Neural crest cell (in vitro differentiated cells): Measurements from ENCODE around the gene DMGDH. TPM values are rescaled to one million over a fixed set of nuclear protein-coding genes. Genes with fewer than 3 reads are reported as not detected.

Experiments
- DNase-seq: peaks from one replicate; pipeline ENCODE4 v3.0.0; 2021; ENCODE audit warnings: low read depth, mixed read lengths, low spot score
- H3K27ac Mint-ChIP-seq: one replicate; pipeline ENCODE4 v1.8.0; 2021; ENCODE audit warnings: mild to moderate bottlenecking, mixed read lengths; ENCODE audit not compliant: unreplicated experiment
- H3K27me3 Mint-ChIP-seq: 2 replicates; pipeline ENCODE4 v1.8.0; 2021; ENCODE audit warnings: low read depth, mild to moderate bottlenecking, mixed read lengths
- H3K36me3 Mint-ChIP-seq: 2 replicates; pipeline ENCODE4 v1.8.0; 2021; ENCODE audit warnings: low read depth, mild to moderate bottlenecking, mixed read lengths
- H3K4me1 Mint-ChIP-seq: 2 replicates; pipeline ENCODE4 v1.8.0; 2021; ENCODE audit warnings: mixed read lengths
- H3K4me3 Mint-ChIP-seq: one replicate; pipeline ENCODE4 v1.8.0; 2021; ENCODE audit warnings: mild to moderate bottlenecking, mixed read lengths
- H3K9me3 Mint-ChIP-seq: 2 replicates; pipeline ENCODE4 v1.8.0; 2021; ENCODE audit warnings: mixed read lengths
- CTCF ChIP-seq: fragments of 200-600 bp; sonication (generic); conservative IDR thresholded peaks from 2 replicates; pipeline ENCODE4 v1.5.0; 2021; ENCODE audit warnings: antibody characterized with exemption, mild to moderate bottlenecking
- total RNA-seq: library from RNA; stranded (reverse); gene quantifications from 2 replicates; pipeline ENCODE4 v1.2.1, GENCODE V29; 2021

The DMGDH gene
- total RNA-seq, 1 donor from 2014 or later, result not detected

- TF ChIP-seq CTCF, result no peak
- peaks cover 2% of the 10 kb centered on the region for H3K9me3 Mint-ChIP-seq
- no peaks in the 10 kb centered on the region for H3K36me3 Mint-ChIP-seq
- H3K4me1 Mint-ChIP-seq, result no peaks in the 10 kb centered on the region
- DNase-seq, result no peak
- H3K27ac Mint-ChIP-seq, result no peak overlapping the region
- no peaks in the 10 kb centered on the region for H3K27me3 Mint-ChIP-seq
- H3K4me3 Mint-ChIP-seq, result no peak overlapping the region
These were observed 73.9 kb downstream of the DMGDH start for GRCh38 chr5:78995521-78996007.

DNA sequence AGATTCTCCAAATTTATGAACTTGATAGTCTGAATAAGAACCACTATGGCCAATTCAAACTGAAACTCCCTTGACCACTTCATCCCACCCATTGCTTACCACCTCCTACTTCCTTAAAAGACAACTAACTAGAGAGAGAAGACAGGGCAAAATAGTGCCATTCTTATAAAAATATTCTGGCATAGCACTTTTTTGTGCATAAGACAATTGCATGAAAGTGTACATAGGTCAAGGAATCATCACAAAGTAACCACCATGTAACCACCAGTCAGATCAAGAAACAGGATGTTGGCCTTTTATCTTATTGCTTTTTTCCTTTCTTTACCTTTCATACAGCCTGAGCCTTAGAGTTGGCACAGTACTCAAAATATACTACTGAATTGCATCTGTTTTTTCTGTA is 76.3 kb downstream of the DMGDH start:
- Mint-ChIP-seq H3K36me3 (no peaks in the 10 kb centered on the region), H3K4me1 (no peaks in the 10 kb centered on the region), H3K9me3 (no peaks in the 10 kb centered on the region), H3K27me3 (no peaks in the 10 kb centered on the region), H3K27ac (no peak overlapping the region), H3K4me3 (no peak overlapping the region)
- no peak for TF ChIP-seq CTCF
- no peak for DNase-seq

- DNase-seq, result no peak
- no peak overlapping the region for H3K27ac Mint-ChIP-seq
- no peak for TF ChIP-seq CTCF
- no peaks in the 10 kb centered on the region for H3K9me3 Mint-ChIP-seq
- H3K4me3 Mint-ChIP-seq, result no peak overlapping the region
- no peaks in the 10 kb centered on the region for H3K36me3 Mint-ChIP-seq
- no peaks in the 10 kb centered on the region for H3K27me3 Mint-ChIP-seq
- no peaks in the 10 kb centered on the region for H3K4me1 Mint-ChIP-seq
These were observed 77.3 kb downstream of the DMGDH start for GRCh38 chr5:78992146-78992545.

DNA sequence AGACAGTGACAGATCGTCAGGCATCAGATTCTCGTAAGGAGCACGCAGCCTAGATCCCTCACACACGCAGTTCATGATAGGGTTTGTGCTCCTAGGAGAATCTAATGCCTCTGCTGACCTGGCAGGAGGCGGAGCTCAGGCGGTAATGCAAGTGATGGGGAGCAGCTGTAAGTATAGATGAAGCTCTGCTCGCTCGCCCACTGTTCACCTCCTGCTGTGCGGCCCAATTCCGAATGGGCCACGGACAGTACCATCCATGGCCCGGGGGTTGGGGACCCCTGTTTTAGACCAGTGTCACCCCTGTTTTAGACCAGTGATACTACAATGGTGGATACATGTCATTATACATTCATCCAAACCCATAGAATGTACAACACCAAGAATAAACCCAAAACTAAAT is 80.4 kb downstream of the DMGDH start:
- Mint-ChIP-seq H3K27me3 (no peaks in the 10 kb centered on the region), H3K36me3 (no peaks in the 10 kb centered on the region), H3K4me3 (peak overlapping the region; percentile 34), H3K9me3 (no peaks in the 10 kb centered on the region), H3K4me1 (peaks cover 15% of the 10 kb centered on the region), H3K27ac (no peak overlapping the region)
- no peak for DNase-seq
- TF ChIP-seq CTCF, result no peak

- Mint-ChIP-seq H3K4me1 (peaks cover 23% of the 10 kb centered on the region), H3K27ac (peak overlapping the region; percentile 73), H3K9me3 (no peaks in the 10 kb centered on the region), H3K27me3 (no peaks in the 10 kb centered on the region), H3K36me3 (no peaks in the 10 kb centered on the region), H3K4me3 (peak overlapping the region; percentile 95)
- no peak for DNase-seq
- no peak for TF ChIP-seq CTCF
These were observed 83.7 kb downstream of the DMGDH start for GRCh38 chr5:78985725-78986223.
